ENCODE data around the gene TGFBR3L. TPM values are rescaled to one million over a fixed set of nuclear protein-coding genes. Genes with fewer than 3 reads are reported as not detected.

Gene TGFBR3L
- total RNA-seq, 1 experiment from 2014 or later, result 4.1 TPM

GRCh38 chr19:7868326-7868670 is 46.3 kb upstream of the TGFBR3L start (continued):
- TF ChIP-seq PREB (CRISPR knock-in tag; IDR thresholded peaks at IDR 0.05; ENCODE audit: borderline replicate concordance) (no peak), ATF6 (CRISPR knock-in tag; IDR thresholded peaks at IDR 0.05) (no peak), E2F4 (CRISPR knock-in tag; IDR thresholded peaks at IDR 0.05; ENCODE audit: borderline replicate concordance, low read depth) (no peak), MXD4 (CRISPR knock-in tag; IDR thresholded peaks at IDR 0.05; ENCODE audit: borderline replicate concordance) (no peak), E2F5 (CRISPR knock-in tag; IDR thresholded peaks at IDR 0.05) (no peak), TEAD4 (CRISPR knock-in tag; IDR thresholded peaks at IDR 0.05) (no peak), RORB (CRISPR knock-in tag; IDR thresholded peaks at IDR 0.05) (no peak), ZBTB43 (CRISPR knock-in tag; IDR thresholded peaks at IDR 0.05) (no peak), HMGA2 (CRISPR knock-in tag; IDR thresholded peaks at IDR 0.05) (no peak), IRF1 (CRISPR knock-in tag; IDR thresholded peaks at IDR 0.05) (no peak), IRF2 (CRISPR knock-in tag; IDR thresholded peaks at IDR 0.05; ENCODE audit: borderline replicate concordance, low read depth) (no peak), ZSCAN18 (CRISPR knock-in tag; IDR thresholded peaks at IDR 0.05) (no peak), ZNF232 (CRISPR knock-in tag; IDR thresholded peaks at IDR 0.05) (no peak)

GRCh38 chr19:7868671-7869452 is 45.8 kb upstream of the TGFBR3L start:
- POLR2A ChIA-PET, result interaction anchor here (0.6 to 1.7 kb wide), 13 partner anchors 11 to 329 kb away, joined by 3 to 19 read pairs (median 4); partner anchors contain the start of genes MAP2K7 and SNAPC2
- CTCF ChIA-PET, result interaction anchor here (0.5 to 2.2 kb wide), 44 partner anchors 8 to 1666 kb away, joined by 3 to 92 read pairs (median 6); partner anchors contain the start of genes LRRC8E, MAP2K7, MARCHF2 and MCOLN1
- DNase-seq (ENCODE audit: low spot score), result peak; percentile 95
- H3K27me3 Mint-ChIP-seq (ENCODE audit: low read depth), result peaks cover 62% of the 10 kb centered on the region
- no peaks in the 10 kb centered on the region for H3K9me3 Mint-ChIP-seq
- no peaks in the 10 kb centered on the region for H3K36me3 Mint-ChIP-seq
- H3K4me3 Mint-ChIP-seq, result peak overlapping the region; percentile 63
- ATAC-seq, result peak; percentile 41
- peaks cover 28% of the 10 kb centered on the region for H3K4me1 Mint-ChIP-seq
- peak overlapping the region; percentile 78; the same call in 1 of the 2 replicates for H3K27ac Mint-ChIP-seq
- TF ChIP-seq ZNF423 (CRISPR knock-in tag; IDR thresholded peaks at IDR 0.05) (peak; percentile 91), SOX15 (CRISPR knock-in tag; IDR thresholded peaks at IDR 0.05) (no peak), SP1 (CRISPR knock-in tag; conservative IDR thresholded peaks at IDR 0.05) (peak; percentile 79; the same call in 1 of the 2 replicates), CTCF (IDR thresholded peaks at IDR 0.05) (peak; percentile 77), USF1 (CRISPR knock-in tag; IDR thresholded peaks at IDR 0.05) (0 out of 2 replicates have a peak, but pooled peaks have one; percentile 17), CREM (CRISPR knock-in tag; IDR thresholded peaks at IDR 0.05) (0 out of 2 replicates have a peak, but pooled peaks have one; percentile 40), HMGXB4 (CRISPR knock-in tag; IDR thresholded peaks at IDR 0.05) (peak; percentile 56; the same call in 1 of the 2 replicates)
